HepG2 (cell line): ENCODE measurements around the gene TAS2R1. TPM values are rescaled to one million over a fixed set of nuclear protein-coding genes. Genes with fewer than 3 reads are reported as not detected.

Experiments used
- ATAC-seq: fragments of 200-7000 bp; cut with Tn5 transposase; 3 replicates; pipeline ENCODE4 v1.9.1; 2020; ENCODE audit warnings: mild to moderate bottlenecking, moderate library complexity
- BruUV-seq: library from RNA; stranded (reverse); fragments of 400-500 nt; replicated peaks from 2 replicates; lab custom pipeline; 2021; lab: Mats Ljungman, UMichigan
- CTCF ChIA-PET: fragments of 300-600 bp; formaldehyde crosslinking; extraction: SDS; loops from one replicate; lab custom pipeline; 2021; ENCODE audit warnings: low total read pairs, inconsistent platforms, low intra/inter-chr PET ratio; lab: Yijun Ruan, JAX
- POLR2A ChIA-PET: fragments of 350-600 bp; sonication (Branson Sonifier 250); formaldehyde crosslinking; loops from one replicate; lab custom pipeline; 2020; ENCODE audit warnings: antibody characterized with exemption, inconsistent platforms; lab: Yijun Ruan, JAX
- DNase-seq: peaks from one replicate; pipeline ENCODE4 v3.0.0-alpha.2; 2015; ENCODE audit warnings: low spot score
- FAIRE-seq: peaks from 3 replicates; lab custom pipeline; 2011; peaks lifted over from hg19 to GRCh38; lab: Jason Lieb, UNC
- H2AFZ ChIP-seq: one replicate; pipeline ENCODE4 v1.6.1; 2011; ENCODE audit warnings: low read length, inconsistent platforms
- H3K27ac ChIP-seq: fragments of 300-600 bp; 3 replicates; pipeline ENCODE4 v1.8.0; 2011; ENCODE audit warnings: mixed run types, mild to moderate bottlenecking, mixed read lengths, low read length, inconsistent platforms; ENCODE audit not compliant: insufficient read depth; ENCODE audit errors: extremely low read length
- H3K27me3 ChIP-seq, 2 experiments: fragments of 200-600 bp in 1 of 2; 2 replicates in 1 of 2; 3 replicates in 1 of 2; pipeline versions ENCODE4 v1.6.0 to v1.8.0; 2011; ENCODE audit warnings: low read length in 2 of 2, mild to moderate bottlenecking in 2 of 2, moderate library complexity in 2 of 2, inconsistent platforms in 1 of 2; ENCODE audit not compliant: insufficient read depth in 2 of 2, control insufficient read depth in 1 of 2
- H3K36me3 ChIP-seq, 2 experiments: fragments of 200-600 bp in 1 of 2; replicated peaks in 1 of 2; 2 replicates in 1 of 2; 3 replicates in 1 of 2; pipeline versions ENCODE4 v1.5.1 to v1.8.0; 2011; ENCODE audit warnings: low read length in 2 of 2, inconsistent platforms in 1 of 2; ENCODE audit not compliant: insufficient read depth in 2 of 2, control insufficient read depth in 1 of 2
- H3K4me1 ChIP-seq: 2 replicates; pipeline ENCODE4 v1.5.1; 2012; ENCODE audit warnings: low read length, inconsistent platforms; ENCODE audit not compliant: insufficient read depth
- H3K4me2 ChIP-seq: 2 replicates; pipeline ENCODE4 v1.6.0; 2011; ENCODE audit warnings: low read depth, low read length, inconsistent platforms
- H3K4me3 ChIP-seq, 3 experiments: fragments of 200-600 bp in 1 of 3; sonication (generic), shearing (Covaris generic) in 1 of 3; replicated peaks in 1 of 3; 2 replicates each; pipeline ENCODE4 v1.5.1; 2011 to 2016; ENCODE audit warnings: low read length in 3 of 3, inconsistent platforms in 2 of 3, low read depth in 2 of 3, mild to moderate bottlenecking in 2 of 3, control low read depth in 1 of 3, mixed read lengths in 1 of 3; ENCODE audit not compliant: insufficient read depth in 1 of 3
- H3K79me2 ChIP-seq: one replicate; pipeline ENCODE4 v1.6.1; 2011; ENCODE audit warnings: low read length, inconsistent platforms; ENCODE audit not compliant: insufficient read depth
- H3K9ac ChIP-seq: 2 replicates; pipeline ENCODE4 v1.6.0; 2011; ENCODE audit warnings: mild to moderate bottlenecking, low read depth, low read length, inconsistent platforms; ENCODE audit not compliant: insufficient read depth
- H3K9me3 ChIP-seq: 2 replicates; pipeline ENCODE4 v1.5.1; 2012; ENCODE audit warnings: mild to moderate bottlenecking, low read length
- H4K20me1 ChIP-seq: 2 replicates; pipeline ENCODE4 v1.6.0; 2011; ENCODE audit warnings: inconsistent platforms, mild to moderate bottlenecking, low read length, moderate library complexity; ENCODE audit not compliant: insufficient read depth
- FOXJ3 ChIP-seq: sonication (generic); formaldehyde crosslinking; IDR thresholded peaks from 2 replicates; pipeline ENCODE4 v1.4.0; 2020; ENCODE audit warnings: missing genetic modification reagents, mild to moderate bottlenecking, borderline replicate concordance
- KDM3A ChIP-seq: IDR thresholded peaks from 2 replicates; pipeline ENCODE4 v1.6.1; 2018; ENCODE audit warnings: low read depth, missing compliant biosample characterization
- MEIS1 ChIP-seq: sonication (generic); formaldehyde crosslinking; IDR thresholded peaks from 2 replicates; pipeline ENCODE4 v1.9.0; 2021; ENCODE audit warnings: mild to moderate bottlenecking, missing genetic modification reagents, moderate library complexity, borderline replicate concordance
- MLLT10 ChIP-seq: sonication (generic); formaldehyde crosslinking; IDR thresholded peaks from 2 replicates; pipeline ENCODE4 v1.4.0; 2020; ENCODE audit warnings: missing genetic modification reagents
- NAIF1 ChIP-seq: sonication (generic); formaldehyde crosslinking; IDR thresholded peaks from 2 replicates; pipeline ENCODE4 v1.5.0; 2020; ENCODE audit warnings: mild to moderate bottlenecking, missing genetic modification reagents, borderline replicate concordance
- PHF20 ChIP-seq: sonication (generic); formaldehyde crosslinking; IDR thresholded peaks from 2 replicates; pipeline ENCODE4 v1.5.0; 2020; ENCODE audit warnings: mild to moderate bottlenecking, missing genetic modification reagents
- POLR2G ChIP-seq: fragments of 200-400 bp; formaldehyde crosslinking; IDR thresholded peaks from 2 replicates; pipeline ENCODE4 v1.6.1; 2018; ENCODE audit warnings: mild to moderate bottlenecking, low read depth, low read length, moderate library complexity
- SP4 ChIP-seq: sonication (generic); formaldehyde crosslinking; IDR thresholded peaks from 2 replicates; pipeline ENCODE4 v1.8.1; 2023; ENCODE audit warnings: mild to moderate bottlenecking, missing genetic modification reagents
- SSRP1 ChIP-seq: IDR thresholded peaks from 2 replicates; pipeline ENCODE4 v1.6.1; 2016; ENCODE audit warnings: control low read depth
- ZBTB2 ChIP-seq: sonication (generic); formaldehyde crosslinking; IDR thresholded peaks from 2 replicates; pipeline ENCODE4 v1.8.0; 2022; ENCODE audit warnings: low read depth, missing genetic modification reagents
- ZC3H4 ChIP-seq: sonication (generic); formaldehyde crosslinking; IDR thresholded peaks from 2 replicates; pipeline ENCODE4 v1.4.0; 2020; ENCODE audit warnings: missing genetic modification reagents, borderline replicate concordance
- ZFP36 ChIP-seq: fragments of 150-350 bp; IDR thresholded peaks from 2 replicates; pipeline ENCODE4 v1.6.1; 2018; ENCODE audit warnings: borderline replicate concordance, low read length, low read depth; ENCODE audit not compliant: partially characterized antibody
- ZNF225 ChIP-seq: sonication (generic); formaldehyde crosslinking; IDR thresholded peaks from 2 replicates; pipeline ENCODE4 v1.4.0; 2020; ENCODE audit warnings: mild to moderate bottlenecking, missing genetic modification reagents
- ZNF232 ChIP-seq: sonication (generic); formaldehyde crosslinking; IDR thresholded peaks from 2 replicates; pipeline ENCODE4 v1.4.0; 2020; ENCODE audit warnings: missing genetic modification reagents, borderline replicate concordance
- ZNF30 ChIP-seq: sonication (generic); formaldehyde crosslinking; IDR thresholded peaks from 2 replicates; pipeline ENCODE4 v1.5.0; 2020; ENCODE audit warnings: mild to moderate bottlenecking, missing genetic modification reagents
- ZNF33A ChIP-seq: sonication (generic); formaldehyde crosslinking; IDR thresholded peaks from 2 replicates; pipeline ENCODE4 v1.5.1; 2020; ENCODE audit warnings: missing genetic modification reagents, mild to moderate bottlenecking, moderate library complexity, borderline replicate concordance
- ZNF670 ChIP-seq: sonication (generic); formaldehyde crosslinking; IDR thresholded peaks from 2 replicates; pipeline ENCODE4 v1.8.0; 2022; ENCODE audit warnings: mild to moderate bottlenecking, missing genetic modification reagents, borderline replicate concordance
- WGBS: methylation state at CpG from one replicate; pipeline ENCODE4 v1.1.6; 2017; ENCODE audit warnings: low lambda C conversion rate; 5-methylcytosine and 5-hydroxymethylcytosine counted together
- in situ Hi-C: cut with HindIII; loops from 2 replicates; pipeline ENCODE4 v1.10.0; 2017; ENCODE audit warnings: low pct_unique_long_range_greater_than_20kb; ENCODE audit not compliant: extremely low pct_ligation_motif_present
- intact Hi-C: fragments of 100-400 bp; cut with micrococcal nuclease; formaldehyde crosslinking; loops from one replicate; pipeline ENCODE4 v1.10.0; 2022; ENCODE audit not compliant: unreplicated experiment
- polyA plus RNA-seq, 8 experiments: library from polyadenylated mRNA; depleted of rRNA in 3 of 8; stranded (reverse) in 7 of 8; unstranded in 1 of 8; fragments of >200 nt; fragmentation: Illumina TruSeq in 4 of 8; extraction: Trizol in 4 of 8; gene quantifications; 2 replicates each; pipeline versions ENCODE4 v1.2.1 to v1.2.3, GENCODE V29; 2011 to 2016; ENCODE audit warnings: low read depth in 4 of 8, missing spikeins in 1 of 8, mixed read lengths in 1 of 8; ENCODE audit not compliant: insufficient read depth in 1 of 8
- total RNA-seq, 5 experiments: library from RNA; depleted of rRNA; stranded (reverse); fragments of >200 nt; fragmentation: Illumina TruSeq; extraction: Trizol; gene quantifications; 2 replicates each; pipeline ENCODE4 v1.2.3, GENCODE V29; 2016; ENCODE audit warnings: low read depth in 1 of 5
- TF ChIP-seq, protein P1 (sequence below): IDR thresholded peaks from 2 replicates; pipeline ENCODE4 v1.6.1; 2016; ENCODE audit warnings: mild to moderate bottlenecking, missing biosample characterization, missing genetic modification reagents
- TF ChIP-seq, protein P2 (sequence below): sonication (generic); formaldehyde crosslinking; IDR thresholded peaks from 2 replicates; pipeline ENCODE4 v1.4.0; 2020; ENCODE audit warnings: missing genetic modification reagents, borderline replicate concordance

The TAS2R1 gene
- total and polyA plus RNA-seq, 2 of the 13 experiments (the other 11 are each of a cell fraction or from before 2014, with no cell fraction given): not detected

GRCh38 chr5:9663891-9664290, 33.7 kb upstream of the TAS2R1 start:
- no peak overlapping the region for H3K9ac ChIP-seq
- intact Hi-C loops: no loop called here
- H3K79me2 ChIP-seq: no peaks in the 10 kb centered on the region
- TF ChIP-seq ZNF33A (CRISPR knock-in tag) (no peak), MLLT10 (CRISPR knock-in tag) (no peak), PHF20 (CRISPR knock-in tag) (no peak), ZNF670 (CRISPR knock-in tag) (no peak), ZNF232 (CRISPR knock-in tag) (no peak), ZFP36 (no peak), ZC3H4 (CRISPR knock-in tag) (no peak), SSRP1 (no peak), MEIS1 (CRISPR knock-in tag) (no peak), FOXJ3 (CRISPR knock-in tag) (no peak), KDM3A (CRISPR knock-in tag) (no peak), ZNF225 (CRISPR knock-in tag) (no peak), ZNF30 (CRISPR knock-in tag) (no peak), NAIF1 (CRISPR knock-in tag) (no peak), ZBTB2 (CRISPR knock-in tag) (no peak), POLR2G (no peak), SP4 (CRISPR knock-in tag) (no peak)
- TF ChIP-seq, protein P1, sequence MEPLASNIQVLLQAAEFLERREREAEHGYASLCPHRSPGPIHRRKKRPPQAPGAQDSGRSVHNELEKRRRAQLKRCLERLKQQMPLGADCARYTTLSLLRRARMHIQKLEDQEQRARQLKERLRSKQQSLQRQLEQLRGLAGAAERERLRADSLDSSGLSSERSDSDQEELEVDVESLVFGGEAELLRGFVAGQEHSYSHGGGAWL (CRISPR knock-in tag): no peak
- TF ChIP-seq, protein P2, sequence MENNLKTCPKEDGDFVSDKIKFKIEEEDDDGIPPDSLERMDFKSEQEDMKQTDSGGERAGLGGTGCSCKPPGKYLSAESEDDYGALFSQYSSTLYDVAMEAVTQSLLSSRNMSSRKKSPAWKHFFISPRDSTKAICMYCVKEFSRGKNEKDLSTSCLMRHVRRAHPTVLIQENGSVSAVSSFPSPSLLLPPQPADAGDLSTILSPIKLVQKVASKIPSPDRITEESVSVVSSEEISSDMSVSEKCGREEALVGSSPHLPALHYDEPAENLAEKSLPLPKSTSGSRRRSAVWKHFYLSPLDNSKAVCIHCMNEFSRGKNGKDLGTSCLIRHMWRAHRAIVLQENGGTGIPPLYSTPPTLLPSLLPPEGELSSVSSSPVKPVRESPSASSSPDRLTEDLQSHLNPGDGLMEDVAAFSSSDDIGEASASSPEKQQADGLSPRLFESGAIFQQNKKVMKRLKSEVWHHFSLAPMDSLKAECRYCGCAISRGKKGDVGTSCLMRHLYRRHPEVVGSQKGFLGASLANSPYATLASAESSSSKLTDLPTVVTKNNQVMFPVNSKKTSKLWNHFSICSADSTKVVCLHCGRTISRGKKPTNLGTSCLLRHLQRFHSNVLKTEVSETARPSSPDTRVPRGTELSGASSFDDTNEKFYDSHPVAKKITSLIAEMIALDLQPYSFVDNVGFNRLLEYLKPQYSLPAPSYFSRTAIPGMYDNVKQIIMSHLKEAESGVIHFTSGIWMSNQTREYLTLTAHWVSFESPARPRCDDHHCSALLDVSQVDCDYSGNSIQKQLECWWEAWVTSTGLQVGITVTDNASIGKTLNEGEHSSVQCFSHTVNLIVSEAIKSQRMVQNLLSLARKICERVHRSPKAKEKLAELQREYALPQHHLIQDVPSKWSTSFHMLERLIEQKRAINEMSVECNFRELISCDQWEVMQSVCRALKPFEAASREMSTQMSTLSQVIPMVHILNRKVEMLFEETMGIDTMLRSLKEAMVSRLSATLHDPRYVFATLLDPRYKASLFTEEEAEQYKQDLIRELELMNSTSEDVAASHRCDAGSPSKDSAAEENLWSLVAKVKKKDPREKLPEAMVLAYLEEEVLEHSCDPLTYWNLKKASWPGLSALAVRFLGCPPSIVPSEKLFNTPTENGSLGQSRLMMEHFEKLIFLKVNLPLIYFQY (CRISPR knock-in tag): no peak
- no peaks in the 10 kb centered on the region for H3K27me3 ChIP-seq
- no peaks in the 10 kb centered on the region for H3K4me1 ChIP-seq
- H3K36me3 ChIP-seq: no peaks in the 10 kb centered on the region
- WGBS: 3% methylated on average over 5 of the region's 6 CpGs
- BruUV-seq: no TSS peak
- H4K20me1 ChIP-seq: no peaks in the 10 kb centered on the region
- ChIA-PET POLR2A (no interaction called here), CTCF (no interaction called here)
- DNase-seq (no peak), ATAC-seq (no peak), FAIRE-seq (no peak)
- no peak overlapping the region for H3K4me2 ChIP-seq
- in situ Hi-C loops: no loop called here
- H3K9me3 ChIP-seq: peaks cover 3% of the 10 kb centered on the region; the same call in 1 of the 2 replicates
- no peak overlapping the region for H3K4me3 ChIP-seq
- H2AFZ ChIP-seq: no peak overlapping the region
- H3K27ac ChIP-seq: no peak overlapping the region
